NCI-H1092 (cell line): ENCODE results near the gene MAN1A2.

ENCODE experiments used
- DNase-seq: peaks from one replicate; lab custom pipeline; 2025; lab: John Stamatoyannopoulos, UW

The MAN1A2 gene

GRCh38 chr1:117495068-117495467, 127.8 kb downstream of the MAN1A2 start:
- no peak for DNase-seq

GRCh38 chr1:117499071-117499470, 131.8 kb downstream of the MAN1A2 start:
- no peak for DNase-seq

GRCh38 chr1:117500584-117500983, 133.3 kb downstream of the MAN1A2 start:
- no peak for DNase-seq

- DNase-seq = no peak
These were observed 134.0 kb downstream of the MAN1A2 start for GRCh38 chr1:117501281-117501680.

GRCh38 chr1:117511273-117511672, 144.0 kb downstream of the MAN1A2 start:
- DNase-seq = no peak

- DNase-seq = no peak
These were observed 145.6 kb downstream of the MAN1A2 start for GRCh38 chr1:117512728-117513321.

GRCh38 chr1:117523111-117523510, 155.9 kb downstream of the MAN1A2 start:
- DNase-seq = no peak

- DNase-seq = no peak
These were observed 159.8 kb downstream of the MAN1A2 start for GRCh38 chr1:117527074-117527473.

- no peak for DNase-seq
These were observed 160.4 kb downstream of the MAN1A2 start for GRCh38 chr1:117527566-117528102.

GRCh38 chr1:117529683-117530082, 162.4 kb downstream of the MAN1A2 start:
- DNase-seq = no peak

GRCh38 chr1:117531222-117531621, 164.0 kb downstream of the MAN1A2 start:
- DNase-seq = no peak

- DNase-seq = peak; percentile 53
These were observed 167.8 kb downstream of the MAN1A2 start for GRCh38 chr1:117534995-117535467.

- no peak for DNase-seq
These were observed 168.6 kb downstream of the MAN1A2 start for GRCh38 chr1:117535821-117536220.

GRCh38 chr1:117537291-117537920, 170.2 kb downstream of the MAN1A2 start:
- DNase-seq = no peak

- DNase-seq = no peak
These were observed 173.3 kb downstream of the MAN1A2 start for GRCh38 chr1:117540532-117540931.

GRCh38 chr1:117541003-117541402, 173.8 kb downstream of the MAN1A2 start:
- no peak for DNase-seq

GRCh38 chr1:117541585-117541984, 174.3 kb downstream of the MAN1A2 start:
- no peak for DNase-seq

GRCh38 chr1:117544509-117545109, 177.4 kb downstream of the MAN1A2 start:
- no peak for DNase-seq

GRCh38 chr1:117546467-117546866, 179.2 kb downstream of the MAN1A2 start:
- DNase-seq = no peak

- DNase-seq = no peak
These were observed 186.2 kb downstream of the MAN1A2 start for GRCh38 chr1:117553471-117553870.

GRCh38 chr1:117555806-117556205, 188.6 kb downstream of the MAN1A2 start:
- no peak for DNase-seq

GRCh38 chr1:117556341-117556740, 189.1 kb downstream of the MAN1A2 start:
- DNase-seq = no peak

GRCh38 chr1:117556976-117557375, 189.7 kb downstream of the MAN1A2 start:
- no peak for DNase-seq
